AG04450 (cell line): ENCODE data around the gene IGDCC3. TPM values are rescaled to one million over a fixed set of nuclear protein-coding genes. Genes with fewer than 3 reads are reported as not detected.

Experiments
- CTCF ChIA-PET: fragments of 300-600, 350-600 bp; formaldehyde crosslinking; extraction: SDS; loops from one replicate; lab custom pipeline; 2022; ENCODE audit warnings: antibody characterized with exemption, inconsistent platforms; lab: Charles Lee
- POLR2A ChIA-PET: fragments of 350-600 bp; formaldehyde crosslinking; extraction: SDS; loops from one replicate; lab custom pipeline; 2021; ENCODE audit warnings: antibody characterized with exemption, inconsistent platforms; lab: Yijun Ruan, JAX
- DNase-seq: peaks from one replicate; pipeline ENCODE4 v3.0.0-alpha.2; 2011; ENCODE audit warnings: low read depth, low spot score
- H3K27ac ChIP-seq: one replicate; pipeline ENCODE4 v1.5.1; 2012; ENCODE audit warnings: low read depth, low read length, control low read depth
- H3K27me3 ChIP-seq: one replicate; pipeline ENCODE4 v1.6.0; 2012; ENCODE audit warnings: low read length; ENCODE audit not compliant: control insufficient read depth, insufficient read depth
- H3K4me3 ChIP-seq: 2 replicates; pipeline ENCODE4 v1.5.1; 2011; ENCODE audit warnings: mild to moderate bottlenecking, low read depth, low read length, control low read depth
- H3K9me3 ChIP-seq: 2 replicates; pipeline ENCODE4 v1.5.1; 2012; ENCODE audit warnings: low read length; ENCODE audit not compliant: control insufficient read depth, insufficient read depth
- polyA plus RNA-seq: library from polyadenylated mRNA; depleted of rRNA; stranded (reverse); fragments of >200 nt; gene quantifications from 2 replicates; pipeline ENCODE4 v1.2.3, GENCODE V29; 2011
- TF ChIP-seq, protein P1 (sequence below): IDR thresholded peaks from 2 replicates; pipeline ENCODE4 v1.5.1; 2011; ENCODE audit warnings: low read depth, low read length, control low read depth, inconsistent platforms

The IGDCC3 gene
- polyA plus RNA-seq, 1 experiment: 0.11 TPM

DNA sequence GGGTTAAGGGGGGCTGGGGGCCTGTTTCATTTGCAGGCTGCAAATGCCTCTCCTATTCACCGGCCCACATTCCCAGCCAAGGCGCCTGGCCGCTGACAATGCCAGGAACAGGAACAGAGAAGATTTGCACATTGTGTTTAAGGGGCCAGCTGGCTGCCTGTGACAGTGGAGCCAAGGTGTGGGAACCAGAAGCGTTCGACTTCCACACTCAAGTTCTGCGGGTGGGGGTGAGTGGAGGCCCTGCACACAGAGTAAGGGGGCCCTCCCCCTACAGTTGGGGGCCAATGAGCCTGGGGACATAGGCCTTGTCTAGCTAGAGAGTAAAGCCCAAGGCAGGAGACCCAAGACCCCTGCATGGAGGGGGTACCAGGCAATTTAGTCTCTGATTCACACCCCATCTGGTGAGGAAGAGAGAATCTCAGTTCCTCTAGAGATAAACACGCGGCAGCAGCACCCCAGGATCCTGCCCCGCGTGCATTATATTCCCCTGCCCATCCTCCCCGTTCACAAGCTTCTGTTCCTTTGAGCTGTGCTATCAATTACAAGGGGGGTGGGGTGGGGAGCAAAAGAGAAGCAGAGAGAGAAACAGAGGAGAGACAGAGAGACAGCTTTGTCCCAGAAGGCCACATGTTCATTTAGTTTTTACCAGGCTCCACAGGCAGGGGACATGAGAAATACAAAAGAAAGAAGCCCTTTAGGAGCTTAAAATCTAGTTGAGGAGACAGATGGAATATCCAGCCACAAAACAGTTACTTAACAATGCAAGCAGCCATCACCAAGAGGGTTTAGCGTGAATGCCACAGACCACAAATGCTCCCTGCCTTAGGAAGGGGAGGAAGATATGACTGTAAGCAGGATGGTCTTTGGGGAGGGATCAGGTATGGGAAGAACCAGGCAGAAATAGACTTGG lies 9.2 kb downstream of the IGDCC3 start:
- H3K27me3 ChIP-seq: peaks cover 35% of the 10 kb centered on the region
- TF ChIP-seq, protein P1, sequence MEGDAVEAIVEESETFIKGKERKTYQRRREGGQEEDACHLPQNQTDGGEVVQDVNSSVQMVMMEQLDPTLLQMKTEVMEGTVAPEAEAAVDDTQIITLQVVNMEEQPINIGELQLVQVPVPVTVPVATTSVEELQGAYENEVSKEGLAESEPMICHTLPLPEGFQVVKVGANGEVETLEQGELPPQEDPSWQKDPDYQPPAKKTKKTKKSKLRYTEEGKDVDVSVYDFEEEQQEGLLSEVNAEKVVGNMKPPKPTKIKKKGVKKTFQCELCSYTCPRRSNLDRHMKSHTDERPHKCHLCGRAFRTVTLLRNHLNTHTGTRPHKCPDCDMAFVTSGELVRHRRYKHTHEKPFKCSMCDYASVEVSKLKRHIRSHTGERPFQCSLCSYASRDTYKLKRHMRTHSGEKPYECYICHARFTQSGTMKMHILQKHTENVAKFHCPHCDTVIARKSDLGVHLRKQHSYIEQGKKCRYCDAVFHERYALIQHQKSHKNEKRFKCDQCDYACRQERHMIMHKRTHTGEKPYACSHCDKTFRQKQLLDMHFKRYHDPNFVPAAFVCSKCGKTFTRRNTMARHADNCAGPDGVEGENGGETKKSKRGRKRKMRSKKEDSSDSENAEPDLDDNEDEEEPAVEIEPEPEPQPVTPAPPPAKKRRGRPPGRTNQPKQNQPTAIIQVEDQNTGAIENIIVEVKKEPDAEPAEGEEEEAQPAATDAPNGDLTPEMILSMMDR: no peak
- no peak overlapping the region for H3K4me3 ChIP-seq
- DNase-seq: no peak
- H3K27ac ChIP-seq: no peak overlapping the region
- ChIA-PET CTCF (interaction anchor here (1.0 to 2.1 kb wide), 2 partner anchors 15 to 17 kb away, joined by 6 to 12 read pairs; no protein-coding TSS in a partner anchor), POLR2A (interaction anchor here (1.4 to 1.5 kb wide), 2 partner anchors 8 to 64 kb away, joined by 3 to 4 read pairs; partner anchors contain the start of gene RNU5B-1)
- no peaks in the 10 kb centered on the region for H3K9me3 ChIP-seq

- no peak overlapping the region for H3K27ac ChIP-seq
- no peak for DNase-seq
- H3K9me3 ChIP-seq: no peaks in the 10 kb centered on the region
- H3K27me3 ChIP-seq: peaks cover 32% of the 10 kb centered on the region
- no peak overlapping the region for H3K4me3 ChIP-seq
- TF ChIP-seq, protein P1: no peak
- POLR2A ChIA-PET: no interaction called here
- CTCF ChIA-PET: interaction anchor here (1.2 kb wide), 1 partner anchor 48 kb away, joined by 4 read pairs; no protein-coding TSS in a partner anchor
These were observed 11.5 kb downstream of the IGDCC3 start for GRCh38 chr15:65366122-65366892.

DNA sequence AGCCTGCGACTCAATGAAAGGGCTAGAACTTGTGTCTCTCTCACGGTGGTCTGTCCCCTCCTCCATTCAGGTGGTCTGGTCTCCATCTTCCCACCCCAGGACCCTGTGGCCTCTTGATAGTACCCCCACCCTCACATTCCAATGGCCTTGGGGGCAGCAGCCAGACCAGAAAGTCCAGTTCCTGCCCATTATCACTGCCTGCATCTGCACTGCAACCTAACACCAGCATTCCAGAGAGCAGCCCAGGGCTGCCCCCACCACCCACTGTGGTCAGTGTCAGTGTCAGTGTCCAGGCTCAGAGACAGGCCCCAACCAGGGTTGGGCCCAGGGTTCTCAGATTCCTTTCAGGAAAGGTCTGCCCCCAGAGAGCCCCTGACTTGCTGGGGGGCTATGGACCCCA lies 12.6 kb downstream of the IGDCC3 start:
- H3K4me3 ChIP-seq: no peak overlapping the region
- POLR2A ChIA-PET: no interaction called here
- no peak overlapping the region for H3K27ac ChIP-seq
- CTCF ChIA-PET: no interaction called here
- peaks cover 31% of the 10 kb centered on the region for H3K27me3 ChIP-seq
- TF ChIP-seq, protein P1: no peak
- no peaks in the 10 kb centered on the region for H3K9me3 ChIP-seq
- DNase-seq: no peak

GRCh38 chr15:65363766-65364165 lies 14.0 kb downstream of the IGDCC3 start:
- Histone ChIP-seq H3K4me3 (no peak overlapping the region), H3K9me3 (no peaks in the 10 kb centered on the region), H3K27ac (no peak overlapping the region), H3K27me3 (peaks cover 39% of the 10 kb centered on the region)
- TF ChIP-seq, protein P1: no peak
- no peak for DNase-seq
- CTCF ChIA-PET: interaction anchor here (0.8 kb wide), 1 partner anchor 45 kb away, joined by 3 read pairs; no protein-coding TSS in a partner anchor
- POLR2A ChIA-PET: no interaction called here
